Activated naive CD8-positive, alpha-beta T cell treated with anti-CD3 and anti-CD28 coated beads for 36 hours (primary cell): ENCODE results near the gene MPP3. TPM values are rescaled to one million over a fixed set of nuclear protein-coding genes. Genes with fewer than 3 reads are reported as not detected.
A peak's percentile ranks its signal among the peaks of the same experiment; 100 is the strongest.
"Not testable (repeated sequence)": the region's sequence is repeated elsewhere in the genome, so short reads cannot be mapped to it uniquely, and the experiment has no call there.

Source experiments
- DNase-seq: peaks from one replicate; pipeline ENCODE4 v3.0.0; 2021
- H3K27ac Mint-ChIP-seq: one replicate; pipeline ENCODE4 v1.8.0; 2022; ENCODE audit warnings: mild to moderate bottlenecking, moderate library complexity, mixed read lengths
- H3K27me3 Mint-ChIP-seq: one replicate; pipeline ENCODE4 v1.8.0; 2022; ENCODE audit warnings: mild to moderate bottlenecking, mixed read lengths
- H3K36me3 Mint-ChIP-seq: one replicate; pipeline ENCODE4 v1.8.0; 2021; ENCODE audit warnings: mild to moderate bottlenecking, mixed read lengths
- H3K4me1 Mint-ChIP-seq: one replicate; pipeline ENCODE4 v1.8.0; 2021; ENCODE audit warnings: mixed read lengths
- H3K4me3 Mint-ChIP-seq: one replicate; pipeline ENCODE4 v1.8.0; 2022; ENCODE audit warnings: mild to moderate bottlenecking, moderate library complexity, mixed read lengths
- H3K9me3 Mint-ChIP-seq: one replicate; pipeline ENCODE4 v1.8.0; 2022; ENCODE audit warnings: mixed read lengths
- total RNA-seq, 2 experiments: library from RNA; stranded (reverse); gene quantifications; one replicate each; pipeline ENCODE4 v1.2.3, GENCODE V29; 2021

The MPP3 gene
- total RNA-seq, 2 experiments from 2014 or later = 0.80 to 1.1 TPM

DNA sequence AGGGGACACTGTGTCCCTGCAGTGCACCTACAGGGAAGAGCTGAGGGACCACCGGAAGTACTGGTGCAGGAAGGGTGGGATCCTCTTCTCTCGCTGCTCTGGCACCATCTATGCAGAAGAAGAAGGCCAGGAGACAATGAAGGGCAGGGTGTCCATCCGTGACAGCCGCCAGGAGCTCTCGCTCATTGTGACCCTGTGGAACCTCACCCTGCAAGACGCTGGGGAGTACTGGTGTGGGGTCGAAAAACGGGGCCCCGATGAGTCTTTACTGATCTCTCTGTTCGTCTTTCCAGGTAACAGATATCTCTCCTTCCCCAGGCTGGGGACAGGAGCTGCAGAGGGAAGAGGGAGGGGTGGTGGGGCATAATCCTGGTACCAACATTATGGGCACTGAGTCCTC lies 15.7 kb upstream of the MPP3 start:
- Mint-ChIP-seq H3K4me3 (no peak overlapping the region), H3K27me3 (peaks cover 36% of the 10 kb centered on the region), H3K4me1 (no peaks in the 10 kb centered on the region), H3K9me3 (no peaks in the 10 kb centered on the region), H3K36me3 (no peaks in the 10 kb centered on the region), H3K27ac (no peak overlapping the region)
- no peak for DNase-seq

DNA sequence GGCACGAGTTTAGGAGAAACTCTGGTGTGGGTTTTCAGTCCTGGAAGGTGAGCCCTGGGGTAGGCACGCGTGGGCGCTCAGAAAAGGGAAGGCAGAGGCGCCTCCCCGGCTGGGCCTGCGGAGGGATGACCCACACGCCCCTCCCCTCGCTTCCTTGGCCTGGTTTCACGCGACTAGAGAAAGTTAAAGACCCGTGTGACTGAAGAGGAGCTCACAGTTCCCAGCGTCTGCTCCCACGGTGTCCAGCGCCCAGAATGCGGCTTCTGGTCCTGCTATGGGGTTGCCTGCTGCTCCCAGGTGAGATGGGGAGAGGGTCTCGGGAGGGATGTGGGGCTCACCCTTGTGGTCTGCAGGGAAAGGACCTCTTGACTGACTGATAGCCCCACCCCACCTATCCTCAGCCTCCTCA lies 14.0 kb upstream of the MPP3 start, which contains the start of gene CD300LG:
Gene CD300LG (plus strand): TSS at position 214 of the 409 bp plus-strand sequence. CDS start 41 bp downstream, at position 255.
- no peak for DNase-seq
- no peaks in the 10 kb centered on the region for H3K9me3 Mint-ChIP-seq
- H3K36me3 Mint-ChIP-seq = no peaks in the 10 kb centered on the region
- no peak within 1 kb of the TSS for H3K27ac Mint-ChIP-seq
- no peak within 1 kb of the TSS for H3K4me3 Mint-ChIP-seq
- H3K27me3 Mint-ChIP-seq = peaks cover 32% of the 10 kb centered on the region
- no peaks in the 10 kb centered on the region for H3K4me1 Mint-ChIP-seq

DNA sequence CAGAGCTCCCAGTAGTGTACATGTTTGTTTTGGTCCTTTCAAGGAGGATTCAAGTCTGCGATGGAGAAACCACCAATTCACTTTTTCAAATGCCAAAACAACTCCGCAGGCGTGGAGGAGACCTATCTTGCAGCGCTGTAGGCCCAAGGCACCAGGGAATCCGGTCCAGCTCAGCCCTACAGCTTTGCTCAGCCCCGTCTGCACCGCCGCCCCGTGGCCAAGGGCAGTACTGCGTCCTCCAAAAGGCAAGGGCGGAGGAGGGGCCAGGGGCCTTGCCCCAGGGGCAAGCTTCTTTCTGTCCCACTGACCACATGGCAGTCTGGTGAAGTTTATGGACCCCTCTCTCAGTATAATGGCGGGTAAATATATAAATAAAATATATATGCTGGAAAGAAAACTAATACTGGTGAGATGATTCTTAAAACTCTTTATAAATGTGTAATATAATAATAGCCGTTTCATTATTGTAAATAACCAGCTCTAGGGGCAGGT lies 13.3 kb upstream of the MPP3 start:
- DNase-seq = peak; percentile 78
- Mint-ChIP-seq H3K36me3 (no peaks in the 10 kb centered on the region), H3K27me3 (peaks cover 32% of the 10 kb centered on the region), H3K4me1 (no peaks in the 10 kb centered on the region), H3K27ac (no peak overlapping the region), H3K9me3 (no peaks in the 10 kb centered on the region), H3K4me3 (no peak overlapping the region)

DNA sequence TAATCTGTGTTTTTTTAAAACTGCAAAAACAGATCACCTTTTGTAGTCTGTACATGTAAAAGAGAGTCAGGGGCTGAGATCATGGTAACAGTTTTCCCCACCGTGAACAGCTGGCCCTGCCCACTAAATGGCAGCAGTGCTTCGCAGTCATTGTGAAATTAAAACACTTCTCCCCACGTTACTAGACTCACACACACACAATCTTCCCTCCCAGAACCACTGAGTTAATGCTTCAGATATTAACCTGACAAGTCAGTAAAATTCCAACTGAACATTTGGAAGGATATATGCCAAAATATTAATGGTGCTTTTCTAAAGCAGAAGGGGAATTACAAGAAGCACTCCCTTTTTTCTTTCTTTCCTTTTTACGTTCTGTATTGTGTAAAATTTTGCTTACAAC lies 12.8 kb upstream of the MPP3 start:
- no peak for DNase-seq
- H3K27me3 Mint-ChIP-seq = peaks cover 34% of the 10 kb centered on the region
- no peak overlapping the region for H3K27ac Mint-ChIP-seq
- H3K9me3 Mint-ChIP-seq = no peaks in the 10 kb centered on the region
- H3K4me1 Mint-ChIP-seq = no peaks in the 10 kb centered on the region
- no peak overlapping the region for H3K4me3 Mint-ChIP-seq
- no peaks in the 10 kb centered on the region for H3K36me3 Mint-ChIP-seq

- no peaks in the 10 kb centered on the region for H3K36me3 Mint-ChIP-seq
- H3K4me1 Mint-ChIP-seq = no peaks in the 10 kb centered on the region
- no peaks in the 10 kb centered on the region for H3K9me3 Mint-ChIP-seq
- DNase-seq = no peak
- peaks cover 47% of the 10 kb centered on the region for H3K27me3 Mint-ChIP-seq
- H3K27ac Mint-ChIP-seq = no peak overlapping the region
- no peak overlapping the region for H3K4me3 Mint-ChIP-seq
Measured at GRCh38 chr17:43844241-43844640, 11.3 kb upstream of the MPP3 start.

DNA sequence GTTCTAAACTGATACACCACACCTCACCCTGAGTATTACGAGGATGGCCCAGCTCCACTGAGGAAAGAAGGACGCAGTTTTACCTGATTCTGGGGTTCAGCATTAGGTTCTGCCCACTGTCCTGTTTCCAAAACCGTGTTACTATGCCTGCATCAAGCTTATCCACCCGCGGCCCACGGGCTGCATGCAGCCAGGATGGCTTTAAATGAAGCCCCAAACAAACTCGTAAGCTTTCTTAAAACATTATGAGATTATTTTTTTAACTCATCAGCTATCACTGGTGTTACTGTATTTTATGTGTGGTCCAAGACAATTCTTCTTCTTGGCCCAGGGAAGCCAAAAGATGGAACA lies 10.0 kb upstream of the MPP3 start:
- Mint-ChIP-seq H3K27me3 (peaks cover 44% of the 10 kb centered on the region), H3K9me3 (no peaks in the 10 kb centered on the region), H3K27ac (no peak overlapping the region), H3K36me3 (no peaks in the 10 kb centered on the region), H3K4me1 (no peaks in the 10 kb centered on the region), H3K4me3 (no peak overlapping the region)
- DNase-seq = no peak

GRCh38 chr17:43842091-43842974 lies 9.4 kb upstream of the MPP3 start:
- not testable (repeated sequence) for H3K9me3 Mint-ChIP-seq, H3K36me3 Mint-ChIP-seq, H3K4me3 Mint-ChIP-seq, DNase-seq, H3K27ac Mint-ChIP-seq, H3K4me1 Mint-ChIP-seq
- peaks cover 42% of the 10 kb centered on the region for H3K27me3 Mint-ChIP-seq

- H3K9me3 Mint-ChIP-seq = no peaks in the 10 kb centered on the region
- peaks cover 46% of the 10 kb centered on the region for H3K27me3 Mint-ChIP-seq
- no peak for DNase-seq
- no peak overlapping the region for H3K4me3 Mint-ChIP-seq
- no peaks in the 10 kb centered on the region for H3K36me3 Mint-ChIP-seq
- H3K4me1 Mint-ChIP-seq = no peaks in the 10 kb centered on the region
- no peak overlapping the region for H3K27ac Mint-ChIP-seq
Measured at GRCh38 chr17:43841282-43841681, 8.3 kb upstream of the MPP3 start.

- H3K4me1 Mint-ChIP-seq = no peaks in the 10 kb centered on the region
- no peak for DNase-seq
- H3K4me3 Mint-ChIP-seq = no peak overlapping the region
- no peak overlapping the region for H3K27ac Mint-ChIP-seq
- no peaks in the 10 kb centered on the region for H3K9me3 Mint-ChIP-seq
- H3K27me3 Mint-ChIP-seq = peaks cover 46% of the 10 kb centered on the region
- no peaks in the 10 kb centered on the region for H3K36me3 Mint-ChIP-seq
Measured at GRCh38 chr17:43840814-43841213, 7.9 kb upstream of the MPP3 start.

DNA sequence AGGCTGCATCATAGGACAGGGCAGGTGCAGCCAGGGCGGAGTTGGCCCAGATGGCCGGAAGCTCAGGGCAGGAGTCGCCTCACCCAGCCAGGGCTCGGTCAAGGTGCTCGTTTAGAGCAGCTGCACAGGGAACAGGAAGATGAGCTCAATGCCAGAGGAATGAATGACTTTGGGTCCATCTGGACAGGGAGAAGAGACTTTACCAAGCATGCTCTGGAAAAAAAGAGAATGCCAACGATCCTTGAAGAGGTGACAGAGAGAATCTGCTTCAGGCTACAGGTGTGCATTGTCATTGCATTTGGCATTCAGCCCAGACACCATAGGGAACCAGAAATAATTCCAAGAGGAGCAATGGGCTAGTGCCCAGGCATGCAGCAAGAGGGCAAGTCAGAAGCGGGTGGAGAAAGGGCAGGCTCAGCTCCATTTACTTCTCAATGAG lies 6.7 kb upstream of the MPP3 start:
- no peaks in the 10 kb centered on the region for H3K36me3 Mint-ChIP-seq
- no peak for DNase-seq
- no peaks in the 10 kb centered on the region for H3K9me3 Mint-ChIP-seq
- H3K27ac Mint-ChIP-seq = no peak overlapping the region
- no peaks in the 10 kb centered on the region for H3K4me1 Mint-ChIP-seq
- peaks cover 49% of the 10 kb centered on the region for H3K27me3 Mint-ChIP-seq
- no peak overlapping the region for H3K4me3 Mint-ChIP-seq

DNA sequence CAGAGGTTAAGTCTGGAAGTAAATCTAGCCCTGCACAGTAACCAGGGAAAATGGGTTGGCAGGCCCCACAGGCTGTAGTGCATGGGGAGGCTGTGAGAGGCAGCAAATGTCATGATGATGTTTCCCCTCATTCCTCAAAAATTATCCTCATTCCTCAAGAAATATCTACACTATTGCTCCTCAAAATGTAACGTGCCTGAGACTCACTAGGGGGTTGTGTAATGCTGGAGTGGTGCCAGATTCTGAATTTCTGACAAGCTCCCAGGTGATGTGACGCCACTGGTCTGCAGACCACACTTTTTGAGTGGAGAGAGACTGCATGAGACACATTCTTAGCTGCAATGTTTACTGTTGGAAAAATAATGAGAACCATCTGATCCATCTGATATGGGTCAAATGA lies 1.2 kb upstream of the MPP3 start:
- H3K27me3 Mint-ChIP-seq = peaks cover 62% of the 10 kb centered on the region
- DNase-seq = no peak
- peaks cover 11% of the 10 kb centered on the region for H3K4me1 Mint-ChIP-seq
- H3K36me3 Mint-ChIP-seq = no peaks in the 10 kb centered on the region
- H3K4me3 Mint-ChIP-seq = no peak overlapping the region
- H3K27ac Mint-ChIP-seq = no peak overlapping the region
- H3K9me3 Mint-ChIP-seq = no peaks in the 10 kb centered on the region

DNA sequence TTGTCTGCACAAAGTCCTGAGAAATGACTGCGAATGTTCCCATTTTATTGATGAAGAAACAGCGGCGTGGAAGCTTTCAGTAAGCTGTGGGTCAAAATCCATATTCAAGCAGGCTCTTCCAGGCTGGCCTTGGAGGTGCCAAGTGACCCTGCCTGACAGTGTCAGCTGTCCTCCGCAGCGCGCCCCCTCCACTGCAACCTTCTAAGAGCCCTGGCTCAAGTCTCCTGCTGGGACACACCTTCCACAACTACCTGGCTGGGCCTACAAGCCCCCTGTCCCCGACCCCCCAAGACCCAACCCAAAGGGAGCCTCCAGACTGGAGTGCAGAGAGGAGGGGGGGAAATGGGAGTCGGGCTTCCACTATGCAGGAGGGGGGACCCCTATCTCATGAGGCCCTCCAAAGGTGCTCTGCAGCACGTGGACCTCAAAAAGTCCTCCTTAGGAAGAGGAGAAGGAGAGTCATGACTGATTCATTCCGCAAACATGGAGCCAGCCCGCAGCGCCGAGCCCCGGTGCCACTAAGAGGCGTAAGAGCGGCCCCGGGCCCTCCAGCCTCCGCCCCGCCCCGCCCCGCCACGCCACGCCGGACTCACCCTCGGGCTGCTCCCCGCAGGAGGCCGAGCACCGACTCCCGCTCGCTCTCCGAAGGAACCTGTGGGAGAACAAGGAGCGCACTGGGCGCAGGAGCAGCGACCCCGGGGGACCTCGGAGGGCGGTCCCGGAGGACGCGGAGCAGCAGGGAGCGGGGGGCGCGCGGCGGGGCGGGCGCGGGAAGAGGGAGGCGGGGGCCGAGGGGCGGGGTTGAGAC lies 574 bp downstream of the MPP3 start:
- no peaks in the 10 kb centered on the region for H3K36me3 Mint-ChIP-seq
- no peaks in the 10 kb centered on the region for H3K9me3 Mint-ChIP-seq
- DNase-seq = peak; percentile 11
- no peak overlapping the region for H3K27ac Mint-ChIP-seq
- peaks cover 54% of the 10 kb centered on the region for H3K27me3 Mint-ChIP-seq
- H3K4me1 Mint-ChIP-seq = peaks cover 11% of the 10 kb centered on the region
- H3K4me3 Mint-ChIP-seq = peak overlapping the region; percentile 73

GRCh38 chr17:43831633-43832032 lies 1.3 kb downstream of the MPP3 start:
- peaks cover 51% of the 10 kb centered on the region for H3K27me3 Mint-ChIP-seq
- peak overlapping the region; percentile 49 for H3K4me3 Mint-ChIP-seq
- DNase-seq = no peak
- no peaks in the 10 kb centered on the region for H3K9me3 Mint-ChIP-seq
- no peak overlapping the region for H3K27ac Mint-ChIP-seq
- H3K36me3 Mint-ChIP-seq = no peaks in the 10 kb centered on the region
- peaks cover 11% of the 10 kb centered on the region for H3K4me1 Mint-ChIP-seq

DNA sequence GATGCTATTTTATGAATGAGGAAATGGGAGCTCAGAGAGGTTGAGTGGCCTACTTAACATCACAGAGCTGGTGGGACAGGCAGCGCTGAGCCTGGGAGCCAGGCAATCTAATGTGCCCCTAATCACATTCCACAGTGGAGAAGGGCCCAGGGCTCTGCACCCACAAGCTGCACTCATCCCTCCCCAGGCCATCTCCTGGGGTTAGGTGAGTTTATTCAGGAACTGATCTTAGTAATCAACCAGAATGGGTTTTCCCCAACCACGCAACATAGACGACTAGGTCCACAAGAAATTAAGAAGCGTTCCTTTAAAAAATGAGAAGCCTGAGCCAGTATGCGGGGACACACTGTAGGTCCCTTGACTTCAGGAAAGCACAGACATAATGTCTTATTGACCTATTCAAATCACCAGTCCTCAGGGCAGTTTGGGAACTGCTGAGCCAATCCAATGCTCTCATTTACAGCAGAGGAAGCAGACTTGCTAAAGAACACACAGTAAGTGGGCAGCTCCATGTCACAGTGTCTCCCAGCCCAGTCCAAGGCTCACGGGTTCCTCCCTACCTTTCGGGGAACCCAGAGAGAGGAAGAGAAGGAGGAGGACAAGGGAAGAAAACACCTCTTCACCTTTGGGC lies 2.3 kb downstream of the MPP3 start:
- no peaks in the 10 kb centered on the region for H3K9me3 Mint-ChIP-seq
- peaks cover 43% of the 10 kb centered on the region for H3K27me3 Mint-ChIP-seq
- no peak for DNase-seq
- H3K4me1 Mint-ChIP-seq = peaks cover 11% of the 10 kb centered on the region
- H3K27ac Mint-ChIP-seq = no peak overlapping the region
- peak overlapping the region; percentile 16 for H3K4me3 Mint-ChIP-seq
- no peaks in the 10 kb centered on the region for H3K36me3 Mint-ChIP-seq

- Mint-ChIP-seq H3K27ac (no peak overlapping the region), H3K4me3 (no peak overlapping the region), H3K36me3 (no peaks in the 10 kb centered on the region), H3K4me1 (peaks cover 11% of the 10 kb centered on the region), H3K9me3 (no peaks in the 10 kb centered on the region), H3K27me3 (peaks cover 34% of the 10 kb centered on the region)
- no peak for DNase-seq
Measured at GRCh38 chr17:43829738-43830137, 3.2 kb downstream of the MPP3 start.
